ENCODE data around the gene SUSD4. TPM values are rescaled to one million over a fixed set of nuclear protein-coding genes. Genes with fewer than 3 reads are reported as not detected.

The SUSD4 gene
- total and polyA plus RNA-seq, 10 of the 15 experiments (the other 5 are each of a cell fraction or from before 2014, with no cell fraction given), result 0.13 to 1.1 (median 0.26) TPM; not detected in 3

- SMC1A ChIA-PET (ENCODE audit: uncharacterized antibody, unreplicated experiment), result interaction anchor here (0.8 kb wide), 1 partner anchor 12 kb away, joined by 4 read pairs; no protein-coding TSS in a partner anchor
- intact Hi-C loops (cut with micrococcal nuclease; ENCODE audit: unreplicated experiment), result no loop called here
- DNase-seq (ENCODE audit: low read depth, low spot score) (no peak), ATAC-seq (peak; percentile 43), FAIRE-seq (no peak)
- BruUV-seq (replicated peaks), result no TSS peak
- in situ Hi-C loops (cut with MboI), result no loop called here
- peaks cover 0 to 4% of the 10 kb centered on the region in 2 experiments for H3K27me3 ChIP-seq (replicated peaks in 1 of 2; ENCODE audit: control insufficient read depth in 2 of 2, insufficient read depth in 2 of 2, low read length in 1 of 2)
- no peak overlapping the region for H2AFZ ChIP-seq (ENCODE audit: control insufficient read depth, low read depth, low read length)
- H3K4me3 ChIP-seq, result no peak overlapping the region
- TF ChIP-seq POLR2AphosphoS2 (IDR thresholded peaks at IDR 0.05; ENCODE audit: low read depth, low read length), result no peak
- peak; percentile 58; the same call in 1 of the 2 replicates for TF ChIP-seq SPI1 (IDR thresholded peaks at IDR 0.05; ENCODE audit: borderline replicate concordance, insufficient read depth, low read depth, low read length)
- no peaks in the 10 kb centered on the region for H4K20me1 ChIP-seq (ENCODE audit: control insufficient read depth, insufficient read depth)
- H3K9ac ChIP-seq (ENCODE audit: control insufficient read depth, insufficient read depth, low read length), result no peak overlapping the region
- no peaks in the 10 kb centered on the region for H3K9me3 ChIP-seq (replicated peaks; ENCODE audit: control insufficient read depth, insufficient read depth, low read length)
- H3K27ac ChIP-seq (ENCODE audit: control insufficient read depth, insufficient read depth), result no peak overlapping the region
- H3K79me2 ChIP-seq (ENCODE audit: control insufficient read depth, insufficient read depth, low read length), result no peaks in the 10 kb centered on the region
- no peaks in the 10 kb centered on the region for H3K36me3 ChIP-seq (ENCODE audit: control insufficient read depth in 2 of 2, insufficient read depth in 2 of 2, low read length in 1 of 2)
- 5% methylated on average over 3 of the region's 3 CpGs for whole genome bisulfite sequencing (ENCODE audit: insufficient coverage, insufficient replicate concordance, low lambda C conversion rate, missing lambda C conversion rate)
- no peaks in the 10 kb centered on the region for H3K4me1 ChIP-seq (ENCODE audit: control insufficient read depth, insufficient read depth, low read length)
- POLR2A ChIA-PET, result no interaction called here
- CTCF ChIA-PET, result no interaction called here
- RAD21 ChIA-PET (ENCODE audit: unreplicated experiment), result interaction anchor here (1.0 kb wide), 1 partner anchor 133 kb away, joined by 3 read pairs; no protein-coding TSS in a partner anchor
- no peak overlapping the region for H3K4me2 ChIP-seq (ENCODE audit: control insufficient read depth, insufficient read depth)
These were observed 97.3 kb downstream of the SUSD4 start for GRCh38 chr1:223266632-223267172.

- POLR2A ChIA-PET, result no interaction called here
- no TSS peak for BruUV-seq (replicated peaks)
- no peak overlapping the region for H3K4me3 ChIP-seq
- H3K4me2 ChIP-seq (ENCODE audit: control insufficient read depth, insufficient read depth), result no peak overlapping the region
- in situ Hi-C loops (cut with MboI) (no loop called here), intact Hi-C loops (cut with micrococcal nuclease; ENCODE audit: unreplicated experiment) (no loop called here)
- SMC1A ChIA-PET (ENCODE audit: uncharacterized antibody, unreplicated experiment), result no interaction called here
- CTCF ChIA-PET, result no interaction called here
- ATAC-seq (no peak), DNase-seq (ENCODE audit: low read depth, low spot score) (no peak), FAIRE-seq (no peak)
- H4K20me1 ChIP-seq (ENCODE audit: control insufficient read depth, insufficient read depth), result no peaks in the 10 kb centered on the region
- no peaks in the 10 kb centered on the region for H3K9me3 ChIP-seq (replicated peaks; ENCODE audit: control insufficient read depth, insufficient read depth, low read length)
- RAD21 ChIA-PET (ENCODE audit: unreplicated experiment), result interaction anchor here (1.0 kb wide), 1 partner anchor 131 kb away, joined by 3 read pairs; no protein-coding TSS in a partner anchor
- H3K79me2 ChIP-seq (ENCODE audit: control insufficient read depth, insufficient read depth, low read length), result no peaks in the 10 kb centered on the region
- H3K9ac ChIP-seq (ENCODE audit: control insufficient read depth, insufficient read depth, low read length), result no peak overlapping the region
- no peak overlapping the region for H2AFZ ChIP-seq (ENCODE audit: control insufficient read depth, low read depth, low read length)
- no peaks in the 10 kb centered on the region for H3K36me3 ChIP-seq (ENCODE audit: control insufficient read depth in 2 of 2, insufficient read depth in 2 of 2, low read length in 1 of 2)
- H3K27ac ChIP-seq (ENCODE audit: control insufficient read depth, insufficient read depth), result no peak overlapping the region
- 6% methylated on average over 10 of the region's 10 CpGs for WGBS (ENCODE audit: insufficient coverage, insufficient replicate concordance, low lambda C conversion rate, missing lambda C conversion rate)
- H3K27me3 ChIP-seq (replicated peaks in 1 of 2; ENCODE audit: control insufficient read depth in 2 of 2, insufficient read depth in 2 of 2, low read length in 1 of 2), result peaks cover 0 to 3% of the 10 kb centered on the region in 2 experiments
- TF ChIP-seq SRF (IDR thresholded peaks at IDR 0.05; ENCODE audit: low read depth in 2 of 2, low read length in 2 of 2) (no peak), SREBF2 (IDR thresholded peaks at IDR 0.05; ENCODE audit: low read length) (no peak)
- H3K4me1 ChIP-seq (ENCODE audit: control insufficient read depth, insufficient read depth, low read length), result no peaks in the 10 kb centered on the region
These were observed 98.7 kb downstream of the SUSD4 start for GRCh38 chr1:223264983-223265908.

All from GM12878 (cell line).